SH-SY5Y (cell line): ENCODE measurements around the gene SFTPA2.
"Not testable (repeated sequence)": the region's sequence is repeated elsewhere in the genome, so short reads cannot be mapped to it uniquely, and the experiment has no call there.

Experiments
- GATA2 ChIP-seq: IDR thresholded peaks from 2 replicates; pipeline ENCODE4 v1.6.1; 2011; ENCODE audit warnings: mild to moderate bottlenecking, low read depth, low read length
- GATA3 ChIP-seq: IDR thresholded peaks from 2 replicates; pipeline ENCODE4 v1.6.1; 2011; ENCODE audit warnings: low read depth, mild to moderate bottlenecking, low read length, moderate library complexity

SFTPA2 gene

DNA sequence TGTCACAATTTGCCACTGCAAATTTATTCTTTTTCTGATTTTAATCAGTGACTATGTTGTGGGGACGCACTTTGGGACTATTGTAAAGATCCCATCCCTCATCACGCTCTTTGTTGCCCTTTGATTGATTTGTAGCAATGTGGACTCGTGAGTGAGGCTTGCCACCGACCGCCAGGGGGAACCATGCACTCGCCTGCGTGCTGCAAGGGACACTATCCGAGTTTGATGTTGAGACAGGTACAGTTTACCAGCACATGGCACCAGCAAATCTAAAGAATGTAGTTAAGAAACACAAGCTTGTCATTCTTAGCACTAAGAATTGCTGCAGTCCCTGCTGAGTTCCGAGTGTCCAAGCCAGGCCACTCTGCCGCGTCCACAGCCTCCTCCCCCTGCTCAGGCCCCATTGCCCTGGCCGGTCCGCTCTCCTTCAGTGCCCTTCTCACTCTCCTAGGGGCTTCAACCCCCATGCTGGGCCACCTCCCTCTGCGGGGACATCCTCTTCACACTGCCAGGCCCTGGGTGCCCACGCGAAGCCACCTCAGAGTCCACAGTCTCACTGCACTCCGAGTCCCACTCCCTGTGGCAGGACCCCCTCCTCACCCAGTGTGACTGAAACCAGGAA is 2.0 kb upstream of the SFTPA2 start:
- TF ChIP-seq GATA3 (no peak), GATA2 (no peak)

DNA sequence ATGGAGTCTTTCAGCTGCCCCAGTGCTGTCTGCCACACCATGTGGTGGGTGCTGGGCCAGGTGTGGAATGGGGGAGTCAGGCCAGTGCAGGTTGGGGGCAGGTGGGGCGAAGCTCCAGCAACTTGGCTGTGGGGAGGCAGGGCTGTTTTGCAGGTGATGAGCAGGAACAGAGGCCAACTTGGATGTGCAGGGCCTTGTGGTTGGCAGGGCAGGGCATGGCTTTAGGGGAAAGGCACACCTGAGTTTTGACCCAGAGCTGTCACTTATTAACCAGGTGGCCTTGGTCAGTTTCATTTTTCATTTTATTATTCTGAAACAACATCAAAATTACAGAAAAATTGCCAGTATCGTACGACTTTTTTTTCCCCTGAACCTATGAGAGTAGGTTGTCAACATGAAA is 1.1 kb upstream of the SFTPA2 start:
- TF ChIP-seq GATA2 (no peak), GATA3 (no peak)

- TF ChIP-seq GATA3, result no peak
- no peak for TF ChIP-seq GATA2
Measured at GRCh38 chr10:79559726-79560125, 481 bp downstream of the SFTPA2 start.

DNA sequence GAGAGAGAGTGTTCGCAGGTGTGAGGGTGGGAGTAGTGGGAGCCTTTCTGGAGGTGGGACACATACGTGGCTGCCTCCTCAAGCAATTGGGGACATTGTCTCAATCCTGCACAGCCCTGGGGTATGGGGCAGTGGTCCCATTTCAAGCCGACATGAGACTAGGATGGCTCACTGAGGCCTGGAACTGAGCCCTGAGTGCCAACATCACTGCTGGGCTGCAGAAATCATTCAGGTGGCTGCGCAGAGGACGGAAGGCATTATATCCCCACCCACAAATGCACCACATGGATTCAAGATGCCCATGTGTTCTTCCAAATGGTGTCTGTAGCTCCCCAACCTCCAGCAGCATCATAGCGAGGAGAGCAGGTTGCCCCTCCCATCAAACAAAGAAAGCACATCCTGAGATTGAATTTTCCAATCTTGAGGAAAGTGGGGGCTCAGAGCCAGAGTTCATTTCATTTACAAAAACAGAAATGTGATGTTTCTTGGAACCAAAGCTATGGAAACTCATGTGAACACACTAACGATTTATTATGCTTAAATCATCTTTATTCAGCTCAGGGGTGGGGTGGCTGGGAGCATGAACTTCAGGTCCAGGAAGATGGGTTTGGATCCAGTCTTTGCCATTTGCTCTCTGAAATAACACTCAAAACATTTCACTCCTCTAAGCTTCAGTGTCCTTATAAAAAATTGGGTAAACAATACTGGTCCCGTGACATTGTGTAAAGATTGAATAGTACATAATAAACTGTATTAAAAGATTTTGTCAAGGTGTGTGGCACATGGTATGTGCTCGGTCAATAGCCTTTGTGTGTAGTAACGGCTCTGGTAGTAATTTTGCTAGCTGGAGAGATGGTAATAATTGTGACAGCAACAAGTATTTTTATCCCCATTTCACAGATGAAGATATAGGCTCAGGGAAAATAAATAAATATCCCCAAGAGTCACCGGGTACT is 4.6 kb downstream of the SFTPA2 start:
- TF ChIP-seq GATA2 (no peak), GATA3 (no peak)

DNA sequence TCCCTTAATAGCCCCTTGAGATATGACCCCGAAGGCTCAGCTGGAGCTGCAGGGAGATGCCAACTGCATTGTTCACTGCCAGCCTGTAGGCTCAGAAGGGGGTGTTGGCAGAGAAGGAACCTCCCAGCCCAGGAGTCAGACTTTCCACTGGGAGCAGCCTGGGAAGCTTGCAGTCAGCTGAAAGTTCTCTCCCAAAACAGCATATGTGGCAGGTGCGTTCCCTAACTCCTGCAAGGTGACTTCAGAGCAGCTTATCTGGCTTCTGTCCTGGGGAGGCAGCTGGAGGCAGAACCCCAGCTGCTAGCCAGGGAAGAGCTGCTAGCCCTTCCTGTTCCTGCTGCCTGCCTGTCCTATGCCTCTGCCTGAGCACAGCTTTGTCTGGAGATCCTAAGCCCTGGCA is 8.1 kb downstream of the SFTPA2 start:
- TF ChIP-seq GATA2, result no peak

DNA sequence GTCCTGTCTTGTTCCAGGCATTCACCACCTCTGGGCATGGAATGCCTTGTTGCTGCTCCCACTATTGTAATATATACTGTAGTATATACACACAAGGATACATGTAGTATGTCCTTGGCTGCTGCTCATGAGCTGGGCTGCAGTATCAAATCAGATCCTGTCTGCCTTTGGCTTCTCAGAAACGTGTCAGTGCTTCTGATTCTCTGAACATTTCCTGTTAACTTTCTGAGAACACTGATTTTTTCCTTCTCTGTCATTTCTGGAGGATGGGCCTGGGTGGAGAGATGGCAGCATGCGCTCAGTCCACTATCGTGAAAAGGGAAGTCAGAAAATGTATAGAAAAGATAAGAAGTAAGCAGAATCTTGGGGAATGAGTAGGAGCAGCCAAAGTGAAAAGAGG is 12.2 kb downstream of the SFTPA2 start:
- TF ChIP-seq GATA2, result no peak
- TF ChIP-seq GATA3, result no peak

DNA sequence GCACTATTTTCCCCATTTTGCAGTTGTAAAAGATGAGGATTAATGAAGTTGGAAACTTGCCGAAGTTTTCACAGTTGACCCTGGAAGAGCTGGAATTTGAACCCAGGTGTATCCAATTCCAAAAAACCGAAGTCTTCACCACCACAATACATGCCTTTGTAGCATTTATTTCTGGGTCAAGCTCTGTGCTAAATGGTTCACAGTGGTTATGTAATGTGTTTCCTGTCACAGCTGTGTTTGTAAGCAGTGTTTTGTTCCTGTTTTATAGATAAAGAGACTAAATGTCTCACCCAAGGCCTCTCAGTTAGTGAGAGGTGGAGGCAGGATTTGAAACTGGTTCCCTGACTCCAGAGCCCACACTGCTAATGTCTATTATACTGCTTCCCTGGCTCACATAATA is 17.6 kb downstream of the SFTPA2 start:
- no peak for TF ChIP-seq GATA3
- TF ChIP-seq GATA2, result no peak

GRCh38 chr10:79511891-79512583 is 48.2 kb downstream of the SFTPA2 start, which contains the start of gene EIF5AL1:
TSS of gene EIF5AL1 (plus strand) at chr10:79512533. CDS start at chr10:79512650, 117 bp downstream.
- not testable (repeated sequence) for TF ChIP-seq GATA3, GATA2

DNA sequence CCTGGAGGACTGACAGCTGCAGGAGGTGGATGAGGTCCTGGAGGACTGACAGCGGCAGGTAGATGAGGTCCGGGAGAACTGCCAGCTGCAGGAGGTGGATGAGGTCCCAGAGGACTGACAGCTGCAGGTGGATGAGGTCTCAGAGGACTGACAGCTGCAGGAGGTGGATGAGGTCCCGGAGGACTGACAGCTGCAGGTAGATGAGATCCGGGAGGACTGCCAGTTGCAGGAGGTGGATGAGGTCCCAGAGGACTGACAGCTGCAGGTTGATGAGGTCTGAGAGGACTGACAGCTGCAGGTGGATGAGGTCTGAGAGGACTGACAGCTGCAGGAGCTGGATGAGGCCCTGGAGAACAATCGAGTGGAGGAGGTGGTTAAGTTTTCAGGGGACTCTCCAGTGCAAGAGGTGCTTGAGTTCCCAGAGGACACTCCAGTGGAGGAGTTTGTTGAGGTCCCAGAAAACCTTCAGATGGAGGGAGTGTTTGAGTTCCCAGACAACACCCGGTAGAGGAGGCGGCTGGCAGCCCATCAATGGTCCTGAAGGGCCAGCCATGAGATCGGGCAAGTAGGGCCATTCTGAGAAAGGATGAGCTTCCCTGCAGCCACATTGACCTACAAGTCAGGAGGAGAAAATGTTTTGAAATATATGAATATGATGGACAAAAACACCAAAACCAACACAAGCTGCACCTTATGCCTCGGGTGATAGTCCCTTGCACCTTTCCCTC is 52.6 kb downstream of the SFTPA2 start:
- no peak for TF ChIP-seq GATA3
- TF ChIP-seq GATA2, result no peak
